ENCODE measurements around the gene NDUFC2. TPM values are rescaled to one million over a fixed set of nuclear protein-coding genes. Genes with fewer than 3 reads are reported as not detected.

Gene NDUFC2
- total RNA-seq, 2 experiments from 2014 or later: 62.6 to 68.5 TPM

DNA sequence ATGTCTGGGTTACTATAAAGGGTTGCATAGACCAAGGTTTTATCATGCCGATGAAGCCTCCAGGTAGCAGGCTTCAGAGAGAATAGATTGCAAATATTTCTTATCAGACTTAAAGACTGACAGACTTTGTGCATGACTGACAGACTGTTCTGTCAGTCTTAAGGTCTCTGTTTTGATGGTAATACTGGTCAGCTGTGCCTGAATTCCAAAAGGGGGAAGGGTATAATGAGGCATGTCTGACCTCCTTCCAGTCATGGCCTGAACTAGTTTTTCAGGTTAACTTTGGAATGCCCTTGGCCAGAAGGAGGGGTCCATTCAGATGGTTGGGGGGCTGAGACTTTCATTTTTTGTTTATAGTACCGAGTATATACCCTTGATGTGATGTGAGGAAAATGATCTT is 51.9 kb downstream of the NDUFC2 start:
- Histone ChIP-seq H3K9me3 (ENCODE audit: control insufficient read depth in 1 of 2, insufficient read depth in 1 of 2, low read length in 2 of 2) (no peaks in the 10 kb centered on the region), H3K4me3 (ENCODE audit: low read length) (no peak overlapping the region), H3K4me1 (ENCODE audit: insufficient read depth, low read length) (peaks cover 3% of the 10 kb centered on the region), H3K27ac (ENCODE audit: low read depth in 1 of 2, low read length in 2 of 2) (no peak overlapping the region), H3K27me3 (ENCODE audit: control insufficient read depth in 1 of 2, insufficient read depth in 2 of 2, low read length in 2 of 2) (peaks cover 4% of the 10 kb centered on the region in 2 experiments), H3K36me3 (ENCODE audit: insufficient read depth, low read length) (no peaks in the 10 kb centered on the region)
- ATAC-seq (ENCODE audit: poor library complexity) (no peak), DNase-seq (no peak)
- TF ChIP-seq, protein P1, sequence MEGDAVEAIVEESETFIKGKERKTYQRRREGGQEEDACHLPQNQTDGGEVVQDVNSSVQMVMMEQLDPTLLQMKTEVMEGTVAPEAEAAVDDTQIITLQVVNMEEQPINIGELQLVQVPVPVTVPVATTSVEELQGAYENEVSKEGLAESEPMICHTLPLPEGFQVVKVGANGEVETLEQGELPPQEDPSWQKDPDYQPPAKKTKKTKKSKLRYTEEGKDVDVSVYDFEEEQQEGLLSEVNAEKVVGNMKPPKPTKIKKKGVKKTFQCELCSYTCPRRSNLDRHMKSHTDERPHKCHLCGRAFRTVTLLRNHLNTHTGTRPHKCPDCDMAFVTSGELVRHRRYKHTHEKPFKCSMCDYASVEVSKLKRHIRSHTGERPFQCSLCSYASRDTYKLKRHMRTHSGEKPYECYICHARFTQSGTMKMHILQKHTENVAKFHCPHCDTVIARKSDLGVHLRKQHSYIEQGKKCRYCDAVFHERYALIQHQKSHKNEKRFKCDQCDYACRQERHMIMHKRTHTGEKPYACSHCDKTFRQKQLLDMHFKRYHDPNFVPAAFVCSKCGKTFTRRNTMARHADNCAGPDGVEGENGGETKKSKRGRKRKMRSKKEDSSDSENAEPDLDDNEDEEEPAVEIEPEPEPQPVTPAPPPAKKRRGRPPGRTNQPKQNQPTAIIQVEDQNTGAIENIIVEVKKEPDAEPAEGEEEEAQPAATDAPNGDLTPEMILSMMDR (IDR thresholded peaks at IDR 0.05): no peak
- POLR2A ChIA-PET: no interaction called here
- Mint-ChIP-seq H3K27me3 (peaks cover 8% of the 10 kb centered on the region), H3K4me1 (ENCODE audit: low read depth) (no peaks in the 10 kb centered on the region), H3K27ac (no peak overlapping the region), H3K9me3 (no peaks in the 10 kb centered on the region), H3K36me3 (ENCODE audit: low read depth) (no peaks in the 10 kb centered on the region), H3K4me3 (no peak overlapping the region)
- intact Hi-C loops (cut with DNase I, micrococcal nuclease): no loop called here
- CTCF ChIA-PET: no interaction called here

DNA sequence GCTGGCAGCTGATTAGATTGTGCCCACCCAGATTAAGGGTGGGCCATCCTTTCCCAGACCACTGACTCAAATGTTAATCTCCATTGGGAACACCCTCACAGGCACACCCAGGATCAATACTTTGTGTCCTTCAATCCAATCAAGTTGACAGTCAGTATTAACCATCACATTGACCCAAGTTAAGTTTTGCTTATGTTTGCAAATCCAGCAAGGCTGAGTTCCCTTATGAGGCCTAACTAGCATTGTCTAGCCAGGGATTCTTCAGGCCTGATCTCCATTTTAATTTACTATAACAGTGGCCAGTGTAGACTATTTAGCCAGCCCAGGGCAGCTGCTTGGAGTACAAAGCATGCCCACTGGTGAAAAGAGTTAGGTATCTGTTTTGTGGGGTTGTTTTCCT is 54.3 kb downstream of the NDUFC2 start:
- Mint-ChIP-seq H3K9me3 (no peaks in the 10 kb centered on the region), H3K27me3 (peaks cover 21% of the 10 kb centered on the region), H3K4me1 (ENCODE audit: low read depth) (no peaks in the 10 kb centered on the region), H3K4me3 (no peak overlapping the region), H3K36me3 (ENCODE audit: low read depth) (no peaks in the 10 kb centered on the region), H3K27ac (no peak overlapping the region)
- POLR2A ChIA-PET: no interaction called here
- peaks cover 4% of the 10 kb centered on the region for H3K4me1 ChIP-seq (ENCODE audit: insufficient read depth, low read length)
- peaks cover 0 to 4% of the 10 kb centered on the region in 2 experiments for H3K9me3 ChIP-seq (ENCODE audit: control insufficient read depth in 1 of 2, insufficient read depth in 1 of 2, low read length in 2 of 2)
- no peak for DNase-seq
- no peak overlapping the region for H3K4me3 ChIP-seq (ENCODE audit: low read length)
- TF ChIP-seq, protein P1 (IDR thresholded peaks at IDR 0.05): no peak
- peaks cover 10 to 16% of the 10 kb centered on the region in 2 experiments for H3K27me3 ChIP-seq (ENCODE audit: control insufficient read depth in 1 of 2, insufficient read depth in 2 of 2, low read length in 2 of 2)
- no peak for ATAC-seq (ENCODE audit: poor library complexity)
- CTCF ChIA-PET: no interaction called here
- H3K27ac ChIP-seq (ENCODE audit: low read depth in 1 of 2, low read length in 2 of 2): no peak overlapping the region
- intact Hi-C loops (cut with DNase I, micrococcal nuclease): no loop called here
- no peaks in the 10 kb centered on the region for H3K36me3 ChIP-seq (ENCODE audit: insufficient read depth, low read length)

DNA sequence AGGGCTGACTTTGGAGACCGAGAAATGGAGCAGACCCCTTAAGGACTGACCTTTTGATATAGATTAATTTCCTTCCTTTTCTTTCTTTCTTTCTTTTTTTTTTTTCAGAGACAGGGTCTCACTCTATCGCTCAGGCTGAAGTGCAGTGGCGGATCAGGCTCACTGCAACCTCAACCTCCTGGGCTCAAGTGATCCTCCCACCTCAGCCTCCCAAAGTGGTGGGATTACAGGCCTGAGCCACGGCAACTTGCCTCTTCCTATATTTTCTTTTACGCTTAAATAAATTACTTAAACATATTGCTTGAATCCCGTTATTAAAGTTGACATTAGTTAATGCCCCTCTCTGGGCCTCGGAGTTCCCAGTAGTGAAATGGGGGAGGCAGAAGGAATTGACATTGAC is 56.2 kb downstream of the NDUFC2 start:
- Histone ChIP-seq H3K4me3 (ENCODE audit: low read length) (no peak overlapping the region), H3K9me3 (ENCODE audit: control insufficient read depth in 1 of 2, insufficient read depth in 1 of 2, low read length in 2 of 2) (peaks cover 0 to 4% of the 10 kb centered on the region in 2 experiments), H3K27ac (ENCODE audit: low read depth in 1 of 2, low read length in 2 of 2) (no peak overlapping the region), H3K36me3 (ENCODE audit: insufficient read depth, low read length) (no peaks in the 10 kb centered on the region), H3K27me3 (ENCODE audit: control insufficient read depth in 1 of 2, insufficient read depth in 2 of 2, low read length in 2 of 2) (peaks cover 10 to 16% of the 10 kb centered on the region in 2 experiments), H3K4me1 (ENCODE audit: insufficient read depth, low read length) (peaks cover 4% of the 10 kb centered on the region)
- CTCF ChIA-PET: no interaction called here
- H3K4me1 Mint-ChIP-seq (ENCODE audit: low read depth): no peaks in the 10 kb centered on the region
- H3K36me3 Mint-ChIP-seq (ENCODE audit: low read depth): no peaks in the 10 kb centered on the region
- no peak overlapping the region for H3K4me3 Mint-ChIP-seq
- no peak for DNase-seq
- peaks cover 27% of the 10 kb centered on the region for H3K27me3 Mint-ChIP-seq
- H3K9me3 Mint-ChIP-seq: no peaks in the 10 kb centered on the region
- ATAC-seq (ENCODE audit: poor library complexity): no peak
- H3K27ac Mint-ChIP-seq: no peak overlapping the region
- intact Hi-C loops (cut with DNase I, micrococcal nuclease): no loop called here
- POLR2A ChIA-PET: no interaction called here
- TF ChIP-seq, protein P1 (IDR thresholded peaks at IDR 0.05): no peak
